ENCODE results near the gene SELENOH.
A peak's percentile ranks its signal among the peaks of the same experiment; 100 is the strongest.
"Not testable (repeated sequence)": the region's sequence is repeated elsewhere in the genome, so short reads cannot be mapped to it uniquely, and the experiment has no call there.

SELENOH gene

DNA sequence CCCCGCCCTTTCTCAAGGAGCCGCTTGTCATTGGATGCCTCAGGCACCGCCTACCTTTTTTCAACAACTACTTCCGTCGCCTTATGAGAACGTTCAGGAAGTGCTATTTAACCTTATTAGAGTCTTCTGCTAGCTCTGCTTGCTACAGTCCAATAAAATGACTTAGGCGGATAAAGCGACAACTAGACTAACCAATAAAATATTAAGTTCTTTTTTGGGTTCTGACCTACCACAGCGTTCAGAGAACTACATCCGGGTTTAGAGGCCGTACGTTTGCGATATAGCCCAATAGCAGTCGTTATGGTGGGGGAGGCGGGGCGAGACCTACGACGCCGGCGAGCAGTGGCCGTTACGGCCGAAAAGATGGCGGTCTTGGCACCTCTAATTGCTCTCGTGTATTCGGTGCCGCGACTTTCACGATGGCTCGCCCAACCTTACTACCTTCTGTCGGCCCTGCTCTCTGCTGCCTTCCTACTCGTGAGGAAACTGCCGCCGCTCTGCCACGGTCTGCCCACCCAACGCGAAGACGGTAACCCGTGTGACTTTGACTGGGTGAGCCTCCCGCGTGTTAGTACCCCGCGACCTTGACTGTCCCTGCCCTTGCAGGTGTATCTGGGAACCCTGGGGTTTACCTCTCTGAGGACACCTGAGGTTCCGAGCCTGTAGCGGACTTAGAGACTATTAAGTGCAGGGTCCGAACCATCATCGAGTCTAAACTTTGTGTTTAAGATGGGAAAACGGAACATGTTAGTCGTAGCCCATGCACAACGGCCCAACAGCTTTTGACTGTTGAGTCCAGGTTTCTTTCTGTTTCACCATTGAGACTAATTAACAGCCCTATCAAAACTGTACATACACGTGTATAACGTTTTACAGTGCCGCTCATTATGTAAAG is 28.8 kb upstream of the SELENOH start, which contains the start of gene TMX2:
Gene TMX2, plus strand, starts transcription at position 338 of the 895 bp plus-strand sequence. Its CDS starts 26 bp downstream, at position 364.
- H3K27ac ChIP-seq (ENCODE audit: low read length) = peak within 1 kb of the TSS; percentile 87
- H3K9ac ChIP-seq (ENCODE audit: low read length in 2 of 2) = peak within 1 kb of the TSS; percentile 93 to 99
- H3K4me3 ChIP-seq (ENCODE audit: low read length in 2 of 2) = peak within 1 kb of the TSS; percentile 90 to 100
- H3K36me3 ChIP-seq (ENCODE audit: control insufficient read depth in 2 of 2, insufficient read depth in 2 of 2, low read length in 2 of 2) = peaks cover 0 to 4% of the 10 kb centered on the region in 2 donors
- peaks cover 32% of the 10 kb centered on the region for H3K4me1 ChIP-seq (ENCODE audit: control insufficient read depth, insufficient read depth, low read length)
- no peaks in the 10 kb centered on the region for H3K27me3 ChIP-seq (ENCODE audit: control insufficient read depth in 1 of 2, insufficient read depth in 2 of 2, low read length in 2 of 2)
- no peaks in the 10 kb centered on the region for H3K9me3 ChIP-seq (ENCODE audit: control insufficient read depth in 2 of 2, low read length in 2 of 2)

GRCh38 chr11:57713835-57714234 is 27.5 kb upstream of the SELENOH start:
- H3K4me1 ChIP-seq (ENCODE audit: control insufficient read depth, insufficient read depth, low read length) = peaks cover 32% of the 10 kb centered on the region
- H3K27me3 ChIP-seq (ENCODE audit: control insufficient read depth in 1 of 2, insufficient read depth in 2 of 2, low read length in 2 of 2) = no peaks in the 10 kb centered on the region
- no peaks in the 10 kb centered on the region for H3K36me3 ChIP-seq (ENCODE audit: control insufficient read depth in 2 of 2, insufficient read depth in 2 of 2, low read length in 2 of 2)
- H3K9me3 ChIP-seq (ENCODE audit: control insufficient read depth in 2 of 2, low read length in 2 of 2) = no peaks in the 10 kb centered on the region
- H3K4me3 ChIP-seq (ENCODE audit: low read length in 2 of 2) = peak overlapping the region; percentile 90 to 100
- no peak overlapping the region for H3K27ac ChIP-seq (ENCODE audit: low read length)
- H3K9ac ChIP-seq (ENCODE audit: low read length in 2 of 2) = no peak overlapping the region

DNA sequence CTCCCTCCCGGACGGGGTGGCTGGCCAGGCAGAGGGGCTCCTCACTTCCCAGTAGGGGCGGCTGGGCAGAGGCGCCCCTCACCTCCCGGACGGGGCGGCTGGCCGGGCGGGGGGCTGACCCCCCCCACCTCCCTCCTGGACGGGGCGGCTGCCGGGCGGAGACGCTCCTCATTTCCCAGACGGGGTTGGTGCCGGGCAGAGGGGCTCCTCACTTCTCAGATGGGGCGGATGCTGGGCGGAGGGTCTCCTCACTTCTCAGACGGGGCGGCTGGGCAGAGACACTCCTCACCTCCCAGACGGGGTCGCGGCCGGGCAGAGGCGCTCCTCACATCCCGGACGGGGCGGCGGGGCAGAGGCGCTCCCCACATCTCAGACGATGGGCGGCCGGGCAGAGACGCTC is 24.6 kb upstream of the SELENOH start:
- not testable (repeated sequence) for H3K9me3 ChIP-seq (ENCODE audit: control insufficient read depth in 2 of 2, low read length in 2 of 2); H3K4me3 ChIP-seq (ENCODE audit: low read length in 2 of 2); H3K27ac ChIP-seq (ENCODE audit: low read length)

DNA sequence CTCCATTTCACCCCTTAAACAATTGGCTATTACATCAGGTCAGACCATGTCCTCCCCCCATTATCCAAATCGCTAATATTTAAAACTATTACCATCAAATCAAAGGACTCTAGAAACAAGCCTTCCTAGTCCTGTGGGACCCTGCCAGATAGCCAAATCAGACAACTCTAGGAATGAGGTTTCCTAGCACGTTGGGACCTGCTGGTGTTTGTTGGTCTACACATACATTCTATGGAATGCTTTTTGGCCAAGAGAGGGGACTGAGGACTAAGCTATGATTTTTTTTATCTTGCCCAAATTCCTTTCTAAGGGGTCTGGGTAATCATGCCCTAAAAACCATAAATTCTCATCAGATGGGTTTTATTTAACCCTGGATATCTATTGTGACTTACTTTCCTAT is 14.1 kb upstream of the SELENOH start:
- Histone ChIP-seq H3K27ac (ENCODE audit: low read length) (no peak overlapping the region), H3K9ac (ENCODE audit: low read length in 2 of 2) (no peak overlapping the region), H3K36me3 (ENCODE audit: control insufficient read depth in 2 of 2, insufficient read depth in 2 of 2, low read length in 2 of 2) (no peaks in the 10 kb centered on the region), H3K9me3 (ENCODE audit: control insufficient read depth in 2 of 2, low read length in 2 of 2) (no peaks in the 10 kb centered on the region), H3K27me3 (ENCODE audit: control insufficient read depth in 1 of 2, insufficient read depth in 2 of 2, low read length in 2 of 2) (no peaks in the 10 kb centered on the region), H3K4me1 (ENCODE audit: control insufficient read depth, insufficient read depth, low read length) (no peaks in the 10 kb centered on the region), H3K4me3 (ENCODE audit: low read length in 2 of 2) (no peak overlapping the region)

More for the DNA sequence above, 24.6 kb upstream of the SELENOH start:
- not testable (repeated sequence) for H3K27me3 ChIP-seq (ENCODE audit: control insufficient read depth in 1 of 2, insufficient read depth in 2 of 2, low read length in 2 of 2); H3K9ac ChIP-seq (ENCODE audit: low read length in 2 of 2); H3K36me3 ChIP-seq (ENCODE audit: control insufficient read depth in 2 of 2, insufficient read depth in 2 of 2, low read length in 2 of 2)
- peaks cover 18% of the 10 kb centered on the region for H3K4me1 ChIP-seq (ENCODE audit: control insufficient read depth, insufficient read depth, low read length)

DNA sequence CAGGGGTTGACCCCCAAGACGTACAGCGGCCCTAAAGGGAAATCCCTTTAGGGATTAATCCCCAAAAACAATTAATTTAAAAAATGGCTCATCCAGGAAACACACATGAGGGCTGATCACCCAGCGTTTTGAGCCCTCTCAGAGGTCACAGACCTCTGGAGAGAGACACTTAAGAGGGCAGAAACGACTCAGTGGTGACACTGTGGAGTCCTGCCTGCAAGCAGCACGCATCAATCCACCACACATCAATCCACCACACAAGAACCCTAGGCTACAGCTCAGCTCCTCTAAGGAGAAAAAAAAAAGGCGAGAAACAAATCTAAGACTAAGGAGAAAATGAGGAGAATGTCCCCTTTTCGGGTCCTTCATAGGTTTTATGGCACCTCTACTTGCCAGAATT is 12.5 kb upstream of the SELENOH start:
- Histone ChIP-seq H3K9me3 (ENCODE audit: control insufficient read depth in 2 of 2, low read length in 2 of 2) (no peaks in the 10 kb centered on the region), H3K4me1 (ENCODE audit: control insufficient read depth, insufficient read depth, low read length) (no peaks in the 10 kb centered on the region), H3K9ac (ENCODE audit: low read length in 2 of 2) (no peak overlapping the region), H3K27ac (ENCODE audit: low read length) (no peak overlapping the region), H3K27me3 (ENCODE audit: control insufficient read depth in 1 of 2, insufficient read depth in 2 of 2, low read length in 2 of 2) (no peaks in the 10 kb centered on the region), H3K4me3 (ENCODE audit: low read length in 2 of 2) (no peak overlapping the region), H3K36me3 (ENCODE audit: control insufficient read depth in 2 of 2, insufficient read depth in 2 of 2, low read length in 2 of 2) (no peaks in the 10 kb centered on the region)

DNA sequence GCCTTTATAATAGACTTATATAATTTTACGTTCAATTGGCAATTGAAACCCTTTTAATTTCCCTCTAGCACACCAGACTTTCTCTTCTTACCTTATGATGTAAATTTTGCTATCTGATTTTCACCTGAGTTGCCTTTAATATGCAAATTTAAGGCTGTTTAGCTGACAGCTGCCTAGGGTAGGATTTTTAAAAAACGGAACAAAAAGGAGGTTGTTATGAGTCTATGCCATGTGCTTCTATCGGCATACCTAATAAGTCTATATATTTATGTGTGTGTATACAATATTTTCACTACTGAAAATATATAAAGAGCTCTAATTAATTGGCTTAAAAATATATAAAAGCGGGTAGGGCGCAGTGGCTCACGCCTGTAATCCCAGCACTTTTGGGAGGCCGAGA is 11.8 kb upstream of the SELENOH start:
- no peaks in the 10 kb centered on the region for H3K36me3 ChIP-seq (ENCODE audit: control insufficient read depth in 2 of 2, insufficient read depth in 2 of 2, low read length in 2 of 2)

DNA sequence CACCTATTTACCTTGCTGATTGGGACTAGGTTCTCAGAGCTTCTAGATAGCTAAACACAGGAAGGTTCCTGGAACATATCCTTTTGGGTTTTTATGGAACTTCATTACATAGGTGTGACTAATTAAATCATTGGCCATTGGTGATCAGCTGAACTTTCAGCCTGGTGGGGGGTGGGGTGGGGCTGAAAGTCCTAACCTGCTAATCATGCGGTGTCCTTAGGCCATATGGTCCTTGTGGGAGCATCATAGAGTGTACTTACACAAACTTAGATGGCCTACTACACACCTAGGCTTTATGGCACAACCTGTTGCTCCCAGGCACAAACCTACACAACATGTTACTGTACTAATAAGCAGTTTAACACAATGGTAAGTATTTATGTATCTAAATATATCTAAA is 8.6 kb upstream of the SELENOH start:
- Histone ChIP-seq H3K4me3 (ENCODE audit: low read length in 2 of 2) (no peak overlapping the region), H3K9me3 (ENCODE audit: control insufficient read depth in 2 of 2, low read length in 2 of 2) (no peaks in the 10 kb centered on the region), H3K27me3 (ENCODE audit: control insufficient read depth in 1 of 2, insufficient read depth in 2 of 2, low read length in 2 of 2) (no peaks in the 10 kb centered on the region), H3K9ac (ENCODE audit: low read length in 2 of 2) (no peak overlapping the region), H3K27ac (ENCODE audit: low read length) (no peak overlapping the region), H3K4me1 (ENCODE audit: control insufficient read depth, insufficient read depth, low read length) (no peaks in the 10 kb centered on the region), H3K36me3 (ENCODE audit: control insufficient read depth in 2 of 2, insufficient read depth in 2 of 2, low read length in 2 of 2) (peaks cover 3% of the 10 kb centered on the region in 2 donors)

More for the DNA sequence above, 11.8 kb upstream of the SELENOH start:
- Histone ChIP-seq H3K27me3 (ENCODE audit: control insufficient read depth in 1 of 2, insufficient read depth in 2 of 2, low read length in 2 of 2) (no peaks in the 10 kb centered on the region), H3K27ac (ENCODE audit: low read length) (no peak overlapping the region), H3K4me3 (ENCODE audit: low read length in 2 of 2) (no peak overlapping the region), H3K9me3 (ENCODE audit: control insufficient read depth in 2 of 2, low read length in 2 of 2) (no peaks in the 10 kb centered on the region), H3K4me1 (ENCODE audit: control insufficient read depth, insufficient read depth, low read length) (no peaks in the 10 kb centered on the region), H3K9ac (ENCODE audit: low read length in 2 of 2) (no peak overlapping the region)

DNA sequence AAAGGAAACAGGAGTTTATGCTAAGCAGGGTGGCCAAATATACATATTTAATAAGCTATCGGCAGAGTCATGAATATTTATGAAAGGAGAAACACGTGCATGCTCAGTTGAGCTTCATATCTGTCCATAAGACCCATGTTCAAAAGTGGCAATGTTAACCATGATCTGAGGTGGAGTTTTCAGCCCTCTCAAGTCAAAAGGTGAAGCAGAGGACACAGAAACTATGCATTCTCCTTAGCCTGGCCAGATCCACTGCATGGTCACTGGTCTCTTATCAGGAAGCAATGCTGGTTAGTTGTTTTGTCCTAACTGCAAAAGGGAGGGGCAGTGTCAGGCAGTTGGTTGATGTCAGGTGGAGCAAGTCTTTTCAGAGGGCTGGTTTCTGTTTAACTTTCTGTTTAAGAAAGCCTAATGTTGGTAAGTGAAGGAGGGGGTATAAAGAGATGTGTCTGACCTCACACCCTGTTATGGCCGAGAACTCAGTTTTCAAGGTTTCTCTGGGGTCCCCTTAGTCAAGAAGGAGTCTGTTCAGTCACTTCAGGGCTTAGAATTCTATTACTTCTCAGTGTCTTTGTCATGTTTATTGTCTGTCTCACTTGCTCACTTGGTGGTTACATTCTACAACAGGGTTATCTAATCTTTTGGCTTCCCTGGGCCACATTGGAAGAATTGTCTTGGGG is 5.5 kb upstream of the SELENOH start:
- Histone ChIP-seq H3K36me3 (ENCODE audit: control insufficient read depth in 2 of 2, insufficient read depth in 2 of 2, low read length in 2 of 2) (peaks cover 8 to 16% of the 10 kb centered on the region in 2 donors), H3K9ac (ENCODE audit: low read length in 2 of 2) (no peak overlapping the region), H3K27me3 (ENCODE audit: control insufficient read depth in 1 of 2, insufficient read depth in 2 of 2, low read length in 2 of 2) (no peaks in the 10 kb centered on the region), H3K9me3 (ENCODE audit: control insufficient read depth in 2 of 2, low read length in 2 of 2) (no peaks in the 10 kb centered on the region), H3K4me3 (ENCODE audit: low read length in 2 of 2) (no peak overlapping the region), H3K27ac (ENCODE audit: low read length) (no peak overlapping the region), H3K4me1 (ENCODE audit: control insufficient read depth, insufficient read depth, low read length) (peaks cover 1% of the 10 kb centered on the region)

DNA sequence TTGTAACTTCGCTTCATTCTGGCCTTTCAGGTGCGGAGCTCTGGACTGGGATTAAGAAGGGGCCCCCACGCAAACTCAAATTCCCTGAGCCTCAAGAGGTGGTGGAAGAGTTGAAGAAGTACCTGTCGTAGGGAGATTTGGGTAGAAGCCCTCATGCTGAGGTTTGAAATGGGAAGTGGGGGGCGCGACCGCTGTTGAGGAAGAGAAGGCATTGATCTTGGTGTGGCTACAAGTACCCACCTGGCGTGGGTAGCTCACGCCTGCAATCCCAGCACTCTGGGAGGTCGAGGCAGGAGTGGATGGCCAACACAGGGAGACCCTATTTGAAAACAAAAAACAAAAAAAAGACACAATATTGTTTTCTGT is 779 bp downstream of the SELENOH start:
- Histone ChIP-seq H3K4me3 (ENCODE audit: low read length in 2 of 2) (peak overlapping the region; percentile 79 to 88), H3K4me1 (ENCODE audit: control insufficient read depth, insufficient read depth, low read length) (peaks cover 13% of the 10 kb centered on the region), H3K27ac (ENCODE audit: low read length) (peak overlapping the region; percentile 85), H3K36me3 (ENCODE audit: control insufficient read depth in 2 of 2, insufficient read depth in 2 of 2, low read length in 2 of 2) (peaks cover 37 to 41% of the 10 kb centered on the region in 2 donors), H3K9me3 (ENCODE audit: control insufficient read depth in 2 of 2, low read length in 2 of 2) (no peaks in the 10 kb centered on the region), H3K27me3 (ENCODE audit: control insufficient read depth in 1 of 2, insufficient read depth in 2 of 2, low read length in 2 of 2) (no peaks in the 10 kb centered on the region), H3K9ac (ENCODE audit: low read length in 2 of 2) (peak overlapping the region; percentile 91 to 97)

DNA sequence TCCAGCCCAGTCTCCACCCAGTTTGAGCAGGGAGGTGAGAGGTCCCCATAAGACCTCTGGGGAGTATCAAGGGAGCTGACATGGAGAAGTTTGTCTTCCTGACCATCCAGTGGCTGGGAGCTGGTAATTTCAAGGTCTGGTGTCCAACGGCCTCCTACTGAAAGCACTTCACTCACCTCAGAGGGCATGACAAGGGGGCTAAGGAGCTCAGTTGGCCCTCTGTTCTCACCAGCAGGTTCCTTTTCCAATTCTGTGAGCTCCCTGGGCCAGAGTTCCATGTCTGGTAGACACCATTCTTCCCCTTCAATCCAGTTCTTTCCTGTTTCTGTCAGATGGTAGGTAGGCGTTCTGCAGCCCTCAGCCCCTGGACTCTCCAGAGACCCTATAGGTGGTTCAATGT is 3.1 kb downstream of the SELENOH start:
- no peak overlapping the region for H3K27ac ChIP-seq (ENCODE audit: low read length)
- H3K4me3 ChIP-seq (ENCODE audit: low read length in 2 of 2) = no peak overlapping the region
- H3K4me1 ChIP-seq (ENCODE audit: control insufficient read depth, insufficient read depth, low read length) = peaks cover 13% of the 10 kb centered on the region
- H3K36me3 ChIP-seq (ENCODE audit: control insufficient read depth in 2 of 2, insufficient read depth in 2 of 2, low read length in 2 of 2) = peaks cover 25 to 29% of the 10 kb centered on the region in 2 donors
- no peaks in the 10 kb centered on the region for H3K9me3 ChIP-seq (ENCODE audit: control insufficient read depth in 2 of 2, low read length in 2 of 2)
- no peaks in the 10 kb centered on the region for H3K27me3 ChIP-seq (ENCODE audit: control insufficient read depth in 1 of 2, insufficient read depth in 2 of 2, low read length in 2 of 2)
- H3K9ac ChIP-seq (ENCODE audit: low read length in 2 of 2) = no peak overlapping the region
